Peyer's patch (tissue), 4 donors: ENCODE measurements around the gene PXN. TPM values are rescaled to one million over a fixed set of nuclear protein-coding genes. Genes with fewer than 3 reads are reported as not detected.
"Not testable (repeated sequence)": the region's sequence is repeated elsewhere in the genome, so short reads cannot be mapped to it uniquely, and the experiment has no call there.

Experiments
- DNase-seq, 3 donors: peaks; one replicate each; pipeline ENCODE4 v3.0.0-alpha.2; 2017 to 2019
- H3K27ac ChIP-seq, 4 donors: fragments of 200-600 bp; sonication (generic); one replicate each; pipeline ENCODE4 v1.5.1; 2016 to 2019
- H3K27me3 ChIP-seq, 2 donors: fragments of 200-600 bp; sonication (generic); one replicate each; pipeline ENCODE4 v1.5.1; 2019
- H3K36me3 ChIP-seq, 3 donors: fragments of 200-600 bp; sonication (generic); one replicate each; pipeline ENCODE4 v1.5.1; 2016 to 2019
- H3K4me1 ChIP-seq, 4 donors: fragments of 200-600 bp; sonication (generic); one replicate each; pipeline ENCODE4 v1.5.1; 2016 to 2019
- H3K4me3 ChIP-seq, 4 donors: fragments of 200-600 bp; sonication (generic); 1 replicate in 3 of 4; 2 replicates in 1 of 4; pipeline ENCODE4 v1.5.1; 2016 to 2019; ENCODE audit warnings: mild to moderate bottlenecking in 1 of 4
- H3K9me3 ChIP-seq, 4 donors: fragments of 200-600 bp; sonication (generic); one replicate each; pipeline ENCODE4 v1.5.1; 2016 to 2019; ENCODE audit warnings: mild to moderate bottlenecking in 1 of 4
- POLR2A ChIP-seq, 2 donors: fragments of 450-650 bp; IDR thresholded peaks; one replicate each; pipeline ENCODE4 v1.5.1; 2017; ENCODE audit warnings: antibody characterized with exemption in 2 of 2, mild to moderate bottlenecking in 2 of 2, moderate library complexity in 2 of 2
- total RNA-seq, 4 donors: library from RNA; depleted of rRNA; stranded (reverse); fragments of >200 nt; gene quantifications; one replicate each; pipeline ENCODE4 v1.1.0, GENCODE V29; 2016
- TF ChIP-seq, protein P1 (sequence below), 6 experiments: fragments of 450-650 bp in 4 of 6; fragments of 200-600 bp in 2 of 6; sonication (generic) in 1 of 6; IDR thresholded peaks; one replicate each; pipeline ENCODE4 v1.5.1; 2017 to 2019; ENCODE audit warnings: antibody characterized with exemption in 6 of 6, mild to moderate bottlenecking in 3 of 6, moderate library complexity in 1 of 6

PXN gene
- total RNA-seq, 4 donors from 2014 or later, result 138 to 204 (median 177) TPM

DNA sequence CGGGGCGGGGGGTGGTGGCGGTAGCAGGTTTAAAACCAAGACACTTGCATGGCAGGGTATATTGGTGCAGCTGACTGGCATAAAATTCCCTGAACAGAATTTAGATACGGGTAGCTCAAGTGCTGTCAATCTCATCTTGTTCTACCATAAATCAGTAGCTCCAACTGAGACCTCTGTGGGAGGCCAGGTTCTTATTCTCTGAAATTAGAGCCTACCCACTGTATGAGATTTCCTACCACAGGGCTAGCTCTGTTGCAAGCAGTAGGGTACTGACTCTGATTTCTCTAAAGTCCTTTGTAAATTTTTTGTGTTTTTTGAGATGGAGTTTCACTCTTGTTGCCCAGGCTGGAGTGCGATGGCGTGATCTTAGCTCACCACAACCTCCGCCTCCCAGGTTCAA lies 61.4 kb downstream of the PXN start:
- Histone ChIP-seq H3K9me3 (no peaks in the 10 kb centered on the region), H3K4me3 (no peak overlapping the region), H3K36me3 (peaks cover 0 to 2% (median 0%) of the 10 kb centered on the region in 3 donors), H3K27ac (no peak overlapping the region), H3K4me1 (peaks cover 4 to 15% (median 7%) of the 10 kb centered on the region in 4 donors), H3K27me3 (no peaks in the 10 kb centered on the region)
- TF ChIP-seq POLR2A (IDR thresholded peaks at IDR 0.05), result no peak
- TF ChIP-seq, protein P1, sequence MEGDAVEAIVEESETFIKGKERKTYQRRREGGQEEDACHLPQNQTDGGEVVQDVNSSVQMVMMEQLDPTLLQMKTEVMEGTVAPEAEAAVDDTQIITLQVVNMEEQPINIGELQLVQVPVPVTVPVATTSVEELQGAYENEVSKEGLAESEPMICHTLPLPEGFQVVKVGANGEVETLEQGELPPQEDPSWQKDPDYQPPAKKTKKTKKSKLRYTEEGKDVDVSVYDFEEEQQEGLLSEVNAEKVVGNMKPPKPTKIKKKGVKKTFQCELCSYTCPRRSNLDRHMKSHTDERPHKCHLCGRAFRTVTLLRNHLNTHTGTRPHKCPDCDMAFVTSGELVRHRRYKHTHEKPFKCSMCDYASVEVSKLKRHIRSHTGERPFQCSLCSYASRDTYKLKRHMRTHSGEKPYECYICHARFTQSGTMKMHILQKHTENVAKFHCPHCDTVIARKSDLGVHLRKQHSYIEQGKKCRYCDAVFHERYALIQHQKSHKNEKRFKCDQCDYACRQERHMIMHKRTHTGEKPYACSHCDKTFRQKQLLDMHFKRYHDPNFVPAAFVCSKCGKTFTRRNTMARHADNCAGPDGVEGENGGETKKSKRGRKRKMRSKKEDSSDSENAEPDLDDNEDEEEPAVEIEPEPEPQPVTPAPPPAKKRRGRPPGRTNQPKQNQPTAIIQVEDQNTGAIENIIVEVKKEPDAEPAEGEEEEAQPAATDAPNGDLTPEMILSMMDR (IDR thresholded peaks at IDR 0.05), result no peak
- no peak for DNase-seq

DNA sequence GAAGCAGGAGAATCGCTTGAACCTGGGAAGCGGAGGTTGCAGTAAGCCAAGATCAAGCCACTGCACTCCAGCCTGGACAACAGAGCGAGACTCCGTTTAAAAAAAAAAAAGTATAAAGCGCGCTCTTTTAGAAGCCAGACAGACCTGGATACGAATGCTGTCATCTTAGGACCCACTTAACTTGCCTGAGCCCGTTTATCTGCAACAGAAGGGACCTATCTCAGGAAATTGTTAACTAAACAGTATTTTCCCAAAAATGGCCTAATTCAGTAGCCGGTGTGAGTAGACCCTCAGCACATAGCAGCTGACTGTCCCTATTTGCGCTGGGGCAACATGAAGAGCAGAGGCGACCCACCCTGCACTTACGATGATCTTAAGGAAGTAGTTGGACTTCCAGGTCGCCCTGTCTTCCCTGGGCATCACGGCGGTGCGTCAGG lies 65.1 kb downstream of the PXN start:
- H3K27me3 ChIP-seq, result no peaks in the 10 kb centered on the region
- peak overlapping the region; percentile 79 to 98 (median 87) for H3K4me3 ChIP-seq
- TF ChIP-seq, protein P1 (IDR thresholded peaks at IDR 0.05), result no peak
- no peak for TF ChIP-seq POLR2A (IDR thresholded peaks at IDR 0.05)
- peaks cover 4 to 28% (median 7%) of the 10 kb centered on the region in 4 donors for H3K4me1 ChIP-seq
- H3K36me3 ChIP-seq, result peaks cover 0 to 34% (median 0%) of the 10 kb centered on the region in 3 donors
- peak overlapping the region; percentile 87 to 94 (median 92) for H3K27ac ChIP-seq
- no peaks in the 10 kb centered on the region for H3K9me3 ChIP-seq
- DNase-seq, result no peak

DNA sequence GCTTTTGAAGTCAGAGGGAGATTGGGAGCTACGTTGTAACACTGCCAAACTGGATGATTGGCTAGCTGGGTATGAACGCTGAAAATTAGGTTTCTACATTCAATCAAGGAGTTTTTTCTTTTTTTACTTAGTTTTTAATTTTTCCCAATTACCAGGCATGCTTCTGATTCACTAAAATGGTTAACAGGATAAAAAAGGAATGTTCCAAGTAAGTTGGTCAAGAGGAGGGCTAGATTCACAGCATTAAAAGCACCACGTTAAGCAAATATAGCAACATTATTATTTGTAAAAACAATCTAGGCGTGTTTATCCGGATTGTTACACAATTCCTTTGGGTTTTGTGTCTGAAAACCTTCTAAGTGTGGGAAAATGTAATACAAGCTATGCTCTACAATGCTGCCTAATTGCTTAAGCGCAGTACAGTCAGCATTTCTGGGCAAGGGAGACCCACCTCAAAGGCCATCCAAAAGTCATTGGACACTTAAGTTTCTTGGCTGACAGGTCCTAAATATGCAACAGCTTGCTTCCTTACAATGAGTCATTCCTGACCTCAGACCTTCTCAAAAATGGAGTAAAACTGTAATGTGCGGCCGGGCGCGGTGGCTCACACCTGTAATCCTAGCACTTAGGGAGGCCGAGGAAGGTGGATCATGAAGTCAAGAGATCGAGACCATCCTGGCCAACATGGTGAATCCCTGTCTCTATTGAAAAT lies 65.8 kb downstream of the PXN start:
- Histone ChIP-seq H3K27me3 (no peaks in the 10 kb centered on the region), H3K9me3 (no peaks in the 10 kb centered on the region), H3K27ac (peak overlapping the region; percentile 87 to 94 (median 92)), H3K36me3 (peaks cover 0 to 34% (median 0%) of the 10 kb centered on the region in 3 donors), H3K4me1 (peaks cover 4 to 33% (median 10%) of the 10 kb centered on the region in 4 donors), H3K4me3 (peak overlapping the region; percentile 79 to 98 (median 87))
- TF ChIP-seq, protein P1 (IDR thresholded peaks at IDR 0.05), result no peak
- no peak for TF ChIP-seq POLR2A (IDR thresholded peaks at IDR 0.05)
- no peak for DNase-seq

DNA sequence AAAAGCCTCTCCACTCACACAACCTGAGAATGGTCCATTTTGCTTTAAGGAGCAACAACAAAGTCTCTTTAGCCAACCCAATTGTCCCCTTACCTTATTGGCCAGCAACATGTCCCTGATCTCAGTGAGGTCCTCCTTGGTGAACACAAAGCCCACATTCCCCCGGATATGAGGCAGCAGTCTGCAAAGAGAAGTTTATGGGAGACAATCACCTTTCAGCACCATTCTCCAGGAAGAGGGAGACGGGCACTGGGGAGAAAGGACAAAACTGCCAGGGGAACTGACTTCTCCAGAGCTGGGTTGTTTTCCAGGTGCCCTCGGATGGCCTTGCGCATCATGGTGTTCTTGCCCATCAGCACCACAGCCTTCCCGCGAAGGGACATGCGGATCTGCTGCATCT lies 66.5 kb downstream of the PXN start:
- H3K36me3 ChIP-seq, result peaks cover 0 to 34% (median 0%) of the 10 kb centered on the region in 3 donors
- peak in 1 of 3 donors; percentile 21 for DNase-seq
- H3K27ac ChIP-seq, result peak overlapping the region in 2 of 4 donors; percentile 39 to 92
- TF ChIP-seq POLR2A (IDR thresholded peaks at IDR 0.05), result no peak
- TF ChIP-seq, protein P1 (IDR thresholded peaks at IDR 0.05), result no peak
- peak overlapping the region in 2 of 4 donors; percentile 22 to 79 for H3K4me3 ChIP-seq
- H3K27me3 ChIP-seq, result no peaks in the 10 kb centered on the region
- H3K4me1 ChIP-seq, result peaks cover 4 to 33% (median 10%) of the 10 kb centered on the region in 4 donors
- H3K9me3 ChIP-seq, result no peaks in the 10 kb centered on the region

DNA sequence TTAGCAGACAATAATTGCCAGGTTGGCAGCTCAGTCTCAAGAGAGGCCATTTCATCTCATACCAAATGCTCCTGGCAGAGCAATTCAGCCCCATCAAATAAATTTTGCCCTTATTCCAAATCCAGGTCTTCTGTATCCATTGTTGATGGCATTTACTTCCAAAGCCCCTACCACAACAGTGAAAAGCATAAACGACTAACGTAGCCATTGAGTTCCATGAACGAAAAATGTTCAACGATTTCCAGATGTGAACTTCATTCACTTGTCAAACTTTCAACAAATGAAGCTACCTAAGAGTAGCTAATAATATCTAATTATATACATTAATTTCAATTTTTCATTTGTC lies 68.0 kb downstream of the PXN start:
- Histone ChIP-seq H3K27me3 (no peaks in the 10 kb centered on the region), H3K4me3 (no peak overlapping the region), H3K27ac (no peak overlapping the region), H3K36me3 (peaks cover 0 to 34% (median 0%) of the 10 kb centered on the region in 3 donors), H3K9me3 (no peaks in the 10 kb centered on the region), H3K4me1 (peaks cover 4 to 46% (median 14%) of the 10 kb centered on the region in 4 donors)
- TF ChIP-seq POLR2A (IDR thresholded peaks at IDR 0.05), result no peak
- TF ChIP-seq, protein P1 (IDR thresholded peaks at IDR 0.05), result no peak
- DNase-seq, result no peak

DNA sequence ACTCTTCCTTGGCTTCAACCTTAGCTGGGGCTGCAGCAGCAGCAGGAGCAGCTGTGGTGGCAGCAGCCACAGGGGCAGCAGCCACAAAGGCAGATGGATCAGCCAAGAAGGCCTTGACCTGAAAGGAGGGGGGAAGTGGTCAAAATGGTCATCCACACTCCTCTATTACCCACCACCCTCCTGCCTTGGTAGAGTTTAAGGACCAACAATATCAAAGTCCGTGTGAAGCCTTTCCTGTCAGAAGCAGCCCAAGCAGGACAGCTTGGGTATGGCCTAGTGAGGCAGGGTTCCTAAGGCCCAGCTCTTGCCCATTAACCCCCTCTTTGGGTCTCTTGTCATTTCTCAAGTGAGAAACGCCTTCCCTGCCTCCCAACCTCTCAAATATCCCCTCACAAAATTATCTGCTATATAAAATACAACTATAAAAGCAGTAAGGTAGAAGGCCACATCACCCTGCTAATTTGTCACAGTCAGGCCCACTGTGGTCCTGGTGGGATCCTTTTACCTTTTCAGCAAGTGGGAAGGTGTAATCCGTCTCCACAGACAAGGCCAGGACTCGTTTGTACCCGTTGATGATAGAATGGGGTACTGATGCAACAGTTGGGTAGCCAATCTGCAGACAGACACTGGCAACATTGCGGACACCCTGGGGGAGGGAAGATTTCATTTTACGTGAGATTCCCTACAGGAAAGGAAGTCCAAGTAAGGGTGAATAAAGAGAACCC lies 68.6 kb downstream of the PXN start:
- not testable (repeated sequence) for H3K27me3 ChIP-seq, H3K27ac ChIP-seq, H3K4me3 ChIP-seq, H3K9me3 ChIP-seq, DNase-seq
- Histone ChIP-seq H3K36me3 (peaks cover 0 to 34% (median 0%) of the 10 kb centered on the region in 3 donors), H3K4me1 (peaks cover 4 to 43% (median 14%) of the 10 kb centered on the region in 4 donors)
